K562 (cell line): ENCODE measurements around the gene CARS2. TPM values are rescaled to one million over a fixed set of nuclear protein-coding genes. Genes with fewer than 3 reads are reported as not detected.

Experiments
- ATAC-seq: fragments of 200-7000 bp; cut with Tn5 transposase; 3 replicates; pipeline ENCODE4 v1.9.1; 2020; ENCODE audit warnings: moderate library complexity
- BruUV-seq: library from RNA; stranded (reverse); fragments of 400-500 nt; replicated peaks from 2 replicates; lab custom pipeline; 2021; lab: Mats Ljungman, UMichigan
- CTCF ChIA-PET: fragments of 300-600 bp; formaldehyde crosslinking; extraction: SDS; loops from one replicate; lab custom pipeline; 2021; ENCODE audit warnings: low intra/inter-chr PET ratio; lab: Yijun Ruan, JAX
- POLR2A ChIA-PET: fragments of 300-600, 350-650 bp; sonication (Branson Sonifier 250); formaldehyde crosslinking; extraction: SDS; loops from one replicate; lab custom pipeline; 2021; ENCODE audit warnings: antibody characterized with exemption, inconsistent platforms; lab: Yijun Ruan, JAX
- DNase-seq, 4 experiments: peaks; one replicate each; pipeline versions ENCODE4 v3.0.0 to v3.0.0-alpha.2; 2011 to 2018; ENCODE audit warnings: low spot score in 3 of 4, mixed read lengths in 3 of 4; ENCODE audit errors: extremely low read depth in 1 of 4
- FAIRE-seq: peaks from 2 replicates; lab custom pipeline; 2011; peaks lifted over from hg19 to GRCh38; lab: Jason Lieb, UNC
- H2AFZ ChIP-seq: 2 replicates; pipeline ENCODE4 v1.6.0; 2011; ENCODE audit warnings: low read depth, low read length, control low read depth, inconsistent platforms
- H3K27ac ChIP-seq: fragments of 200-600 bp; 3 replicates; pipeline ENCODE4 v1.8.0; 2011; ENCODE audit warnings: low read depth, mild to moderate bottlenecking, control low read depth, inconsistent platforms, low read length, moderate library complexity, mixed read lengths; ENCODE audit errors: extremely low read depth
- H3K27me3 ChIP-seq, 2 experiments: fragments of 300-600 bp in 1 of 2; 2 replicates in 1 of 2; 3 replicates in 1 of 2; pipeline versions ENCODE4 v1.6.0 to v1.8.0; 2011; ENCODE audit warnings: inconsistent platforms in 2 of 2, low read length in 2 of 2, mild to moderate bottlenecking in 1 of 2, mixed read lengths in 1 of 2, moderate library complexity in 1 of 2; ENCODE audit not compliant: control insufficient read depth in 2 of 2, insufficient read depth in 2 of 2
- H3K36me3 ChIP-seq: fragments of 300-600 bp; 3 replicates; pipeline ENCODE4 v1.8.0; 2011; ENCODE audit warnings: mild to moderate bottlenecking, low read length, inconsistent platforms; ENCODE audit not compliant: control insufficient read depth, insufficient read depth
- H3K4me1 ChIP-seq, 2 experiments: fragments of 200-600 bp in 1 of 2; replicated peaks in 1 of 2; 2 replicates in 1 of 2; 3 replicates in 1 of 2; pipeline versions ENCODE4 v1.5.1 to v1.8.0; 2011; ENCODE audit warnings: inconsistent platforms in 2 of 2, low read length in 2 of 2, mild to moderate bottlenecking in 1 of 2, mixed read lengths in 1 of 2, moderate library complexity in 1 of 2; ENCODE audit not compliant: control insufficient read depth in 2 of 2, insufficient read depth in 2 of 2
- H3K4me2 ChIP-seq: 2 replicates; pipeline ENCODE4 v1.6.1; 2011; ENCODE audit warnings: low read length, control low read depth, inconsistent platforms, mixed read lengths; ENCODE audit not compliant: insufficient read depth
- H3K4me3 ChIP-seq: fragments of 200-600 bp; sonication (generic), shearing (Covaris generic); 2 replicates; pipeline ENCODE4 v1.5.1; 2016; ENCODE audit warnings: control low read depth, inconsistent platforms
- H3K79me2 ChIP-seq: fragments of 200-600 bp; 3 replicates; pipeline ENCODE4 v1.8.0; 2011; ENCODE audit warnings: low read length, inconsistent platforms; ENCODE audit not compliant: control insufficient read depth, insufficient read depth
- H3K9ac ChIP-seq, 2 experiments: 2 replicates each; pipeline versions ENCODE4 v1.6.0 to v1.6.1; 2011; ENCODE audit warnings: low read depth in 2 of 2, low read length in 2 of 2, control low read depth in 1 of 2, inconsistent platforms in 1 of 2, mild to moderate bottlenecking in 1 of 2, mixed read lengths in 1 of 2; ENCODE audit not compliant: insufficient read depth in 1 of 2
- H3K9me1 ChIP-seq: one replicate; pipeline ENCODE4 v1.6.0; 2011; ENCODE audit warnings: inconsistent platforms, mild to moderate bottlenecking, low read length, moderate library complexity; ENCODE audit not compliant: control insufficient read depth, insufficient read depth
- H3K9me3 ChIP-seq: replicated peaks from 2 replicates; pipeline ENCODE4 v1.5.1; 2011; ENCODE audit warnings: low read depth, low read length, inconsistent platforms; ENCODE audit not compliant: control insufficient read depth, insufficient read depth
- H4K20me1 ChIP-seq: replicated peaks from 2 replicates; pipeline ENCODE4 v1.6.1; 2011; ENCODE audit warnings: low read length, inconsistent platforms, mixed read lengths; ENCODE audit not compliant: control insufficient read depth, insufficient read depth
- BCOR ChIP-seq: fragments of 450-650 bp; IDR thresholded peaks from 2 replicates; pipeline ENCODE4 v1.6.1; 2016
- CBX5 ChIP-seq: IDR thresholded peaks from 2 replicates; pipeline ENCODE4 v1.6.1; 2014; ENCODE audit warnings: low read depth, borderline replicate concordance
- ILK ChIP-seq: fragments of 450-650 bp; IDR thresholded peaks from 2 replicates; pipeline ENCODE4 v1.6.1; 2016; ENCODE audit warnings: missing genetic modification characterization, low read depth, mild to moderate bottlenecking, missing compliant biosample characterization, moderate library complexity, borderline replicate concordance
- RNF2 ChIP-seq: sonication (generic); IDR thresholded peaks from 2 replicates; pipeline ENCODE4 v1.6.1; 2016
- TBP ChIP-seq: optimal IDR thresholded peaks from 2 replicates; pipeline ENCODE3; 2011; ENCODE audit warnings: low read depth, low read length, improper control_type of control experiment
- ZNF79 ChIP-seq: fragments of 250-450 bp; sonication (Bioruptor Pico); IDR thresholded peaks from 2 replicates; pipeline ENCODE4 v1.4.0; 2020; ENCODE audit warnings: low read depth, mild to moderate bottlenecking, moderate library complexity
- WGBS: fragments of 100-300 bp; shearing (Covaris generic); methylation state at CpG from one replicate; pipeline ENCODE4 v1.1.6; 2016; ENCODE audit warnings: low coverage, mixed read lengths; ENCODE audit not compliant: insufficient coverage; ENCODE audit errors: missing lambda C conversion rate; 5-methylcytosine and 5-hydroxymethylcytosine counted together
- in situ Hi-C: fragments of 300-500 bp; cut with MboI; formaldehyde crosslinking; loops from 4 replicates; pipeline ENCODE4 v1.15.0; 2018; ENCODE audit warnings: inconsistent platforms, mixed read lengths
- intact Hi-C: fragments of 100-400 bp; cut with micrococcal nuclease; formaldehyde crosslinking; loops from 2 replicates; pipeline ENCODE4 v1.14.2; 2022
- polyA plus RNA-seq, 8 experiments: library from polyadenylated mRNA; depleted of rRNA in 4 of 8; stranded (reverse) in 5 of 8; unstranded in 3 of 8; fragments of >200 nt; fragmentation: Nextera tagmentation in 2 of 8; fragmentation: Illumina TruSeq in 1 of 8; extraction: Ambion mirVana in 2 of 8; extraction: Trizol in 1 of 8; gene quantifications; 2 replicates each; pipeline versions ENCODE4 v1.2.1 to v1.2.3, GENCODE V29; 2011 to 2014; ENCODE audit warnings: inconsistent platforms in 1 of 8, missing spikeins in 1 of 8
- total RNA-seq, 7 experiments: library from RNA; depleted of rRNA in 6 of 7; stranded (reverse); fragments of >200 nt in 6 of 7; fragmentation: Illumina TruSeq in 2 of 7; extraction: Trizol in 2 of 7; gene quantifications; 2 replicates each; pipeline versions ENCODE4 v1.2.1 to v1.2.3, GENCODE V29; 2011 to 2021; ENCODE audit warnings: low replicate concordance in 1 of 7
- TF ChIP-seq, protein P1 (sequence below): fragments of 250-450 bp; sonication (Bioruptor Pico); IDR thresholded peaks from 2 replicates; pipeline ENCODE4 v1.4.0; 2020; ENCODE audit warnings: mild to moderate bottlenecking, moderate library complexity
- TF ChIP-seq, protein P2 (sequence below): IDR thresholded peaks from 2 replicates; pipeline ENCODE4 v1.6.1; 2016; ENCODE audit warnings: missing genetic modification characterization, missing compliant biosample characterization

CARS2 gene
- total and polyA plus RNA-seq, 9 of the 15 experiments (the other 6 are each of a cell fraction or from before 2014, with no cell fraction given), result 1.7 to 37.4 (median 30.5) TPM

DNA sequence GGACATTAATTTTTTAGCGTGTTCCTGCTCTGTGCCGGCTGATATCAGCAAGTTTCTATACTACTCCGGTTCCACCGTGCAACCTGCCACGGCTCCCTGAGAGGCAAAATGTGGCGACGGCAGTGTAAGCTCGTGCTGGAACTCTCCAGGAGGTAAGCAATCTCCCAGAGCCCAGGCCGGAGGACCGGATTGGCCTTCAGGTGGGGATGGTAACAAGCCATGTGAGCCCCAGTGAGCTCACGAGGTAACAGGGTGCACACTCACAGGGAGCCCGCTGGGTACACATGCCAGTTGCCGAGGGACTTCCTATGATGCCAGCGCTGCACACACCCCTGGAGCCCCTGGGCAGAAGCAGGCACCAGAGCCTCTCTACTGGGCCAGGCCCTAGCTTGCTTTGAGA lies 52.1 kb downstream of the CARS2 start:
- Histone ChIP-seq H3K9me1 (no peaks in the 10 kb centered on the region), H3K27me3 (no peaks in the 10 kb centered on the region), H4K20me1 (no peaks in the 10 kb centered on the region), H3K4me3 (no peak overlapping the region), H3K9ac (no peak overlapping the region), H3K9me3 (no peaks in the 10 kb centered on the region), H3K4me1 (peaks cover 0 to 3% of the 10 kb centered on the region in 2 experiments; a peak in 2 of 5 replicates), H3K36me3 (peaks cover 32% of the 10 kb centered on the region; the same call in 1 of the 3 replicates), H2AFZ (no peak overlapping the region), H3K79me2 (no peaks in the 10 kb centered on the region), H3K4me2 (no peak overlapping the region), H3K27ac (no peak overlapping the region)
- in situ Hi-C loops, result no loop called here
- ChIA-PET POLR2A (interaction anchor here (0.6 kb wide), 1 partner anchor 1414 kb away, joined by 3 read pairs; no protein-coding TSS in a partner anchor), CTCF (no interaction called here)
- DNase-seq (no peak), FAIRE-seq (no peak), ATAC-seq (no peak)
- WGBS, result 98% methylated on average over 6 of the region's 14 CpGs
- TF ChIP-seq, protein P1, sequence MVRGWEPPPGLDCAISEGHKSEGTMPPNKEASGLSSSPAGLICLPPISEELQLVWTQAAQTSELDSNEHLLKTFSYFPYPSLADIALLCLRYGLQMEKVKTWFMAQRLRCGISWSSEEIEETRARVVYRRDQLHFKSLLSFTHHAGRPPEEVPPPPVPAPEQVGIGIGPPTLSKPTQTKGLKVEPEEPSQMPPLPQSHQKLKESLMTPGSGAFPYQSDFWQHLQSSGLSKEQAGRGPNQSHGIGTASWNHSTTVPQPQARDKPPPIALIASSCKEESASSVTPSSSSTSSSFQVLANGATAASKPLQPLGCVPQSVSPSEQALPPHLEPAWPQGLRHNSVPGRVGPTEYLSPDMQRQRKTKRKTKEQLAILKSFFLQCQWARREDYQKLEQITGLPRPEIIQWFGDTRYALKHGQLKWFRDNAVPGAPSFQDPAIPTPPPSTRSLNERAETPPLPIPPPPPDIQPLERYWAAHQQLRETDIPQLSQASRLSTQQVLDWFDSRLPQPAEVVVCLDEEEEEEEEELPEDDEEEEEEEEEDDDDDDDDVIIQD (CRISPR knock-in tag), result no peak
- TF ChIP-seq TBP, result no peak
- TF ChIP-seq CBX5, result no peak
- TF ChIP-seq ZNF79 (CRISPR knock-in tag), result no peak
- no peak for TF ChIP-seq ILK (tag)
- no peak for TF ChIP-seq RNF2
- TF ChIP-seq BCOR, result no peak
- TF ChIP-seq, protein P2, sequence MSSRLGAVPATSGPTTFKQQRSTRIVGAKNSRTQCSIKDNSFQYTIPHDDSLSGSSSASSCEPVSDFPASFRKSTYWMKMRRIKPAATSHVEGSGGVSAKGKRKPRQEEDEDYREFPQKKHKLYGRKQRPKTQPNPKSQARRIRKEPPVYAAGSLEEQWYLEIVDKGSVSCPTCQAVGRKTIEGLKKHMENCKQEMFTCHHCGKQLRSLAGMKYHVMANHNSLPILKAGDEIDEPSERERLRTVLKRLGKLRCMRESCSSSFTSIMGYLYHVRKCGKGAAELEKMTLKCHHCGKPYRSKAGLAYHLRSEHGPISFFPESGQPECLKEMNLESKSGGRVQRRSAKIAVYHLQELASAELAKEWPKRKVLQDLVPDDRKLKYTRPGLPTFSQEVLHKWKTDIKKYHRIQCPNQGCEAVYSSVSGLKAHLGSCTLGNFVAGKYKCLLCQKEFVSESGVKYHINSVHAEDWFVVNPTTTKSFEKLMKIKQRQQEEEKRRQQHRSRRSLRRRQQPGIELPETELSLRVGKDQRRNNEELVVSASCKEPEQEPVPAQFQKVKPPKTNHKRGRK (tag), result no peak
- BruUV-seq, result no TSS peak
- intact Hi-C loops, result no loop called here
